ENCODE data around the gene ERCC6.

DNA sequence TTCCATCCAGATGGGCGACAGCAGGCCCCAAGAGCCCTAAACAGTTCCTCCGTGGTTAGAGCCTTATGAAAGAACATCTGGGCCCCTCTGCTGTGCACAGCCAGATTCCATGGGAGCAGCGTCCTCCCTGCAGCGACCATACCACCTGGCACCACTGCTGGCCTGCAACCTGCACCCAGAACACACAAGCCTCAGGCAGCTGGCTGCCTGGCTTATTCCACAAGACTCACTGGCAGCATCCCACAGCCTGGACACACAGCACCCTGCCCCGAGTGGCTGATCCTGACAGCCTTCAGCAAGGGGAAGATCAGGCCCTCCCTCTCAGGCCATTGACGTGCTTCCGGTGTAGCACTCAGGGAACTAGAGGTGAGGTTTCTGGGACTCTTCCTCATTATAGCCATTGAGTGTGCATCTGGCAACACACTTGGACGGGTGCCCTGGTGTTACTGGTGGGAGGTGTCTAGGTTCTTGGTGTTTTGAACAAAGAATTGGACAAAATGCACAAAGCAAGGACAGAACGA lies 33.7 kb upstream of the ERCC6 start:
- TF ChIP-seq POLR2AphosphoS5 (IDR thresholded peaks at IDR 0.05; ENCODE audit: low read depth, low read length), result no peak
- no peak for TF ChIP-seq PAX5 (IDR thresholded peaks at IDR 0.05; ENCODE audit: insufficient read depth, low read length, severe bottlenecking)
- no peak for TF ChIP-seq TAF1 (IDR thresholded peaks at IDR 0.05; ENCODE audit: low read depth, low read length)
- TF ChIP-seq SPI1 (IDR thresholded peaks at IDR 0.05; ENCODE audit: low read depth, low read length), result no peak
- no peak for TF ChIP-seq POLR2A (IDR thresholded peaks at IDR 0.05; ENCODE audit: low read depth, low read length)

Measured in GM12891 (cell line).